A549 (cell line): ENCODE results near the gene PHAF1.

Source experiments
- CBX2 ChIP-seq: fragments of 200-600 bp; sonication (generic); IDR thresholded peaks from 2 replicates; pipeline ENCODE4 v1.6.1; 2016; ENCODE audit warnings: low read depth, mild to moderate bottlenecking, borderline replicate concordance
- CBX8 ChIP-seq: fragments of 200-600 bp; sonication (generic); IDR thresholded peaks from 2 replicates; pipeline ENCODE4 v1.6.1; 2016
- EP300 ChIP-seq, 2 experiments: fragments of >200 bp; sonication (Bioruptor Twin); formaldehyde crosslinking; IDR thresholded peaks; 2 replicates in 1 of 2; 3 replicates in 1 of 2; pipeline ENCODE4 v1.6.1; 2016 to 2017
- HDAC2 ChIP-seq: fragments of 200-600 bp; sonication (generic); IDR thresholded peaks from 2 replicates; pipeline ENCODE4 v1.6.1; 2016
- HOXA7 ChIP-seq: fragments of 250-450 bp; sonication (Bioruptor Pico); IDR thresholded peaks from 2 replicates; pipeline ENCODE4 v1.5.0; 2020; ENCODE audit warnings: mild to moderate bottlenecking, moderate library complexity
- NFE2L2 ChIP-seq: fragments of 150-350 bp; conservative IDR thresholded peaks from 2 replicates; pipeline ENCODE4 v1.6.1; 2014; ENCODE audit warnings: low read length
- NPAS2 ChIP-seq: fragments of 250-450 bp; sonication (Bioruptor Pico); IDR thresholded peaks from 2 replicates; pipeline ENCODE4 v1.8.0; 2022; ENCODE audit warnings: mild to moderate bottlenecking, moderate library complexity, borderline replicate concordance
- POLR2A ChIP-seq: IDR thresholded peaks from 2 replicates; pipeline ENCODE4 v1.6.1; 2012; ENCODE audit warnings: mild to moderate bottlenecking, low read length
- SMC3 ChIP-seq: fragments of >200 bp; sonication (Bioruptor Twin); formaldehyde crosslinking; IDR thresholded peaks from 3 replicates; pipeline ENCODE4 v1.6.1; 2018; ENCODE audit warnings: inconsistent platforms
- SREBF2 ChIP-seq: fragments of 450-650 bp; IDR thresholded peaks from 2 replicates; pipeline ENCODE4 v1.6.1; 2014; ENCODE audit warnings: mild to moderate bottlenecking, moderate library complexity
- ZC3H11A ChIP-seq: fragments of 450-650 bp; IDR thresholded peaks from 2 replicates; pipeline ENCODE4 v1.6.1; 2014; ENCODE audit warnings: antibody characterized with exemption, mild to moderate bottlenecking
- TF ChIP-seq, protein P1 (sequence below): fragments of >200 bp; sonication (Bioruptor Twin); formaldehyde crosslinking; IDR thresholded peaks from 3 replicates; pipeline ENCODE4 v1.5.1; 2016
- TF ChIP-seq, protein P2 (sequence below): IDR thresholded peaks from 2 replicates; pipeline ENCODE4 v1.6.1; 2012

DNA sequence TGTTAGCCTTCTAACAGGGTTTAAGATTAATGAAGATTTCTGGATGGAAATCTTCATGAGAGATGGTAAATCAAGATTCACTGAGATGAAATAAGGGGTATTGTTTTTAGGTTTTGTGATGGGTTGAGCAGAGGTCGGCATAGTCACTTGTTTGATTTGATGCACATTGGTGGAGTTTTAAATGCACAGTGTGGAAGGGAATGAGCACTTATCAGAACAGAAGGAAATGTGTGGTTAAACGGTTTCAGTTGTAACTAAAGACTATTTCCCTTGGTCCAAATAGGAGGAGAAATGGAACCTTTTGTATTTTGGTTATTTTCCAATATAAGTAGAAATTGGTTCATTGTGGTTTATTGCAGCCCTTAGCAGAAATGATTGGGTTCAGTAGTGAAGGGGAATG lies 46.7 kb upstream of the PHAF1 start:
- no peak for TF ChIP-seq SREBF2
- TF ChIP-seq, protein P1, sequence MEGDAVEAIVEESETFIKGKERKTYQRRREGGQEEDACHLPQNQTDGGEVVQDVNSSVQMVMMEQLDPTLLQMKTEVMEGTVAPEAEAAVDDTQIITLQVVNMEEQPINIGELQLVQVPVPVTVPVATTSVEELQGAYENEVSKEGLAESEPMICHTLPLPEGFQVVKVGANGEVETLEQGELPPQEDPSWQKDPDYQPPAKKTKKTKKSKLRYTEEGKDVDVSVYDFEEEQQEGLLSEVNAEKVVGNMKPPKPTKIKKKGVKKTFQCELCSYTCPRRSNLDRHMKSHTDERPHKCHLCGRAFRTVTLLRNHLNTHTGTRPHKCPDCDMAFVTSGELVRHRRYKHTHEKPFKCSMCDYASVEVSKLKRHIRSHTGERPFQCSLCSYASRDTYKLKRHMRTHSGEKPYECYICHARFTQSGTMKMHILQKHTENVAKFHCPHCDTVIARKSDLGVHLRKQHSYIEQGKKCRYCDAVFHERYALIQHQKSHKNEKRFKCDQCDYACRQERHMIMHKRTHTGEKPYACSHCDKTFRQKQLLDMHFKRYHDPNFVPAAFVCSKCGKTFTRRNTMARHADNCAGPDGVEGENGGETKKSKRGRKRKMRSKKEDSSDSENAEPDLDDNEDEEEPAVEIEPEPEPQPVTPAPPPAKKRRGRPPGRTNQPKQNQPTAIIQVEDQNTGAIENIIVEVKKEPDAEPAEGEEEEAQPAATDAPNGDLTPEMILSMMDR = no peak
- no peak for TF ChIP-seq POLR2A
- no peak for TF ChIP-seq HDAC2
- TF ChIP-seq CBX8 = no peak
- TF ChIP-seq SMC3 = no peak
- no peak for TF ChIP-seq ZC3H11A
- TF ChIP-seq EP300 (IDR thresholded peaks at IDR 0.05) = no peak
- no peak for TF ChIP-seq HOXA7
- no peak for TF ChIP-seq NPAS2
- TF ChIP-seq CBX2 = no peak
- TF ChIP-seq, protein P2, sequence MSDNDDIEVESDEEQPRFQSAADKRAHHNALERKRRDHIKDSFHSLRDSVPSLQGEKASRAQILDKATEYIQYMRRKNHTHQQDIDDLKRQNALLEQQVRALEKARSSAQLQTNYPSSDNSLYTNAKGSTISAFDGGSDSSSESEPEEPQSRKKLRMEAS = no peak
- no peak for TF ChIP-seq NFE2L2
